RWPE1 (cell line): ENCODE results near the gene MYO1D.
"Not testable (repeated sequence)": the region's sequence is repeated elsewhere in the genome, so short reads cannot be mapped to it uniquely, and the experiment has no call there.

Experiments used
- CTCF ChIA-PET: fragments of 350-600 bp; sonication (Branson Sonifier 250); formaldehyde crosslinking; extraction: SDS; loops from one replicate; lab custom pipeline; 2021; lab: Yijun Ruan, JAX
- POLR2A ChIA-PET: fragments of 400-600 bp; formaldehyde crosslinking; extraction: SDS; loops from one replicate; lab custom pipeline; 2020; ENCODE audit warnings: antibody characterized with exemption; ENCODE audit not compliant: low non-redundant PET; lab: Yijun Ruan, JAX
- DNase-seq: peaks from one replicate; pipeline ENCODE4 v3.0.0; 2012; ENCODE audit warnings: low spot score
- H3K27ac ChIP-seq: fragments of 450-650 bp; 2 replicates; pipeline ENCODE4 v1.5.1; 2017
- TF ChIP-seq, protein P1 (sequence below): fragments of 450-650 bp; conservative IDR thresholded peaks from 2 replicates; pipeline ENCODE4 v1.5.1; 2017; ENCODE audit warnings: low read depth, mild to moderate bottlenecking

The MYO1D gene

DNA sequence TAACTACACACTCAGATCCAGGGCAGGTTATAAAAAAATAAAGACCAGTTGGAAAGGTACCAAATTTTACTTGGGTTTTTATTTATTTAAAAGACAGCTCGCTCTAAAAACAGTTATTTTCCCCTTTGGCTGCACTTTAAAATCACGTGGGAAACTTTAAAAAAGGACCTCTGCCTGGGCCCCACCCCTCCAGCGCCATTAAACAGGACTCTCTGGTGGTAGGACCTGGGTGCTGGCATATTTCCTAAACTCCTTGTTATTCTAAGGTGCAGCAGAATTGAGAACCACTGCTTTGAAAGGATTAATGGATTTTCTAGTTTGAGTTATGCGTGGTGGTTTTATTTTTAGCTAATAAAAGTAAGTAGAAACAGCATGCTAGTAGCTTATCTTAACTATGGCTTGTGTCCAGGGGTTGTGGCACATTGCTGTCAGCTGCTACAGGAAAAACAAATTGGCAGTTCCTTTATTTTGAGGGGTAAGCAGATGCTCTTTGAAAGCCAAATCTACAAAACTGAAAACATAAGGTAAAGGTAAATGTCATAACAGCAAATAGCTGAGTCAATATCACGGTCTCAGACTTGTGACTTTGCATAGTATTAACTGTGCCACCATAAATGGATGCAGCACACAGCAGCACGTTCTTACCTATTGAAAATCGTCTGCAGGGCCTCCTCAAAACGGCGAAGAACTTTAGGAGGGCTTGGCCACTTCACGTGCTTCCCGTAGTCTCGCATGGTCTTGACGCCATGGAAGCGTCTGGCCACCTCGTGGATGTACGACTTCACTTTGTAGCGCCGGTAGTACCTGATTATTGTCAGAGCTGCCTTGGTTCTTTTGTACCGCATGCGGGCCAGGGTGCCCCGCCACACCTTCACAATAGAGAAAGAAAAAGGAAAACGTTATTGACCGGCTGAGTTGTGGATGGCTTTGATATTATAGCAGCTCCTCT lies 218.2 kb downstream of the MYO1D start:
- H3K27ac ChIP-seq: no peak overlapping the region
- POLR2A ChIA-PET: no interaction called here
- TF ChIP-seq, protein P1, sequence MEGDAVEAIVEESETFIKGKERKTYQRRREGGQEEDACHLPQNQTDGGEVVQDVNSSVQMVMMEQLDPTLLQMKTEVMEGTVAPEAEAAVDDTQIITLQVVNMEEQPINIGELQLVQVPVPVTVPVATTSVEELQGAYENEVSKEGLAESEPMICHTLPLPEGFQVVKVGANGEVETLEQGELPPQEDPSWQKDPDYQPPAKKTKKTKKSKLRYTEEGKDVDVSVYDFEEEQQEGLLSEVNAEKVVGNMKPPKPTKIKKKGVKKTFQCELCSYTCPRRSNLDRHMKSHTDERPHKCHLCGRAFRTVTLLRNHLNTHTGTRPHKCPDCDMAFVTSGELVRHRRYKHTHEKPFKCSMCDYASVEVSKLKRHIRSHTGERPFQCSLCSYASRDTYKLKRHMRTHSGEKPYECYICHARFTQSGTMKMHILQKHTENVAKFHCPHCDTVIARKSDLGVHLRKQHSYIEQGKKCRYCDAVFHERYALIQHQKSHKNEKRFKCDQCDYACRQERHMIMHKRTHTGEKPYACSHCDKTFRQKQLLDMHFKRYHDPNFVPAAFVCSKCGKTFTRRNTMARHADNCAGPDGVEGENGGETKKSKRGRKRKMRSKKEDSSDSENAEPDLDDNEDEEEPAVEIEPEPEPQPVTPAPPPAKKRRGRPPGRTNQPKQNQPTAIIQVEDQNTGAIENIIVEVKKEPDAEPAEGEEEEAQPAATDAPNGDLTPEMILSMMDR: no peak
- CTCF ChIA-PET: interaction anchor here (0.6 to 1.6 kb wide), 17 partner anchors 9 to 441 kb away, joined by 3 to 10 read pairs (median 4); no protein-coding TSS in a partner anchor
- no peak for DNase-seq

DNA sequence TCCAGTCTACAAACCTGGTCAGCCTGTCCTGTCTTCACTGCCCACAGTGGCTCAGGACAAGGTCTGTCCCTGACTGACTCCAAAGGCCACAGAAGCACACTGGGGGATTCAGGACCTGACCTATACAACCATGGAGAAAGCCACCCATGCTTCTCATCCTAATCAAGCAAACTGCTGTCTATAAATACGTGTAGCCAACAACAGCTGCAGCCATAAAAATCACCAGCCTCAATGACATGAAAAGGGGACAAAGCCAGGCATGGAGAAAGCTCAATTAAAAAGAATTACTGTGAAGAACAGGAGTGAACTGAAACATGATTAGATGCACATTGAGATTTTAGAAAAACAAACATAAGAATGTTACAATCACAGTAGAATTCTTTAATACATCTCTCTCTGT lies 220.0 kb downstream of the MYO1D start:
- DNase-seq: no peak
- no peak overlapping the region for H3K27ac ChIP-seq
- TF ChIP-seq, protein P1: no peak
- ChIA-PET POLR2A (no interaction called here), CTCF (interaction anchor here (0.8 kb wide), 1 partner anchor 113 kb away, joined by 6 read pairs; no protein-coding TSS in a partner anchor)

DNA sequence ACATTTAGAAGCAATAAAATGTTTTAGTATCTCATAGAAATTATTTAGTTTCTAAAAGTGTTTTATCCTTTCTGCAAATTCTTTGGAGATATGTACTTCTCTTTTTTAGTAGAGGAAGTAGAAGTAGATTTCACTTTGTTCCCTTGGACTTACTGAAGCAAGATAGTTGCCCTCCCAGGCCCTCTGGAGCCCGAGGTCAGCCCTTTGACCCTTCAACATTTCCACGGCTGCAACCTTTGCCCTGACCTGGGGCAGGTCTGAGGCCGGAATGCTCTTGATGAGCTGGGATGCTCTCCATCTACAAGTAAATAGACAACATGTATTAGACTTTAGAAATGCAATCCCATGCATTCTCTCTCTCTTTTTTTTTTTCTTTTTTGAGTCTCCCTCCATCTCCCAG lies 222.6 kb downstream of the MYO1D start:
- TF ChIP-seq, protein P1: no peak
- no peak overlapping the region for H3K27ac ChIP-seq
- no peak for DNase-seq
- POLR2A ChIA-PET: no interaction called here
- CTCF ChIA-PET: no interaction called here

DNA sequence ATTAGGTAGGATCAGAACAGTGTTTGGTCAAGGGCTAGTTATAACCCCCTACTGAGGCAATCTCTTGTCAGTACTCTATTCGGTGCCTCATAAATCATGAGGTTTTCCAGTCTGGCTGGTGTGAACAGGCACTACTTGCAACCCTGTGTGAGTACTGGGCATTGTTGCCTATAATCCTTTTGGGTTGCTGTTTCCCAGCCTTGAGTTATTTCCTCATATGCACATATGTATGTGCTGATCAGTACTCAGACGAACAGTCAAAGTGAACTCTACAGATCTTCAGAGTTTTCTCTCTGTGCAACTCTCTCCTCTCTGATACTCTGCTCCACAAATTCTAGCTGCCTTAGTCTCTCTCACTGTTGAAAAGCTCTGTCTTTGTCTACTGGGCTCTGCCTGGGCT lies 225.8 kb downstream of the MYO1D start:
- no peak for DNase-seq
- TF ChIP-seq, protein P1: no peak
- ChIA-PET CTCF (no interaction called here), POLR2A (no interaction called here)
- no peak overlapping the region for H3K27ac ChIP-seq

DNA sequence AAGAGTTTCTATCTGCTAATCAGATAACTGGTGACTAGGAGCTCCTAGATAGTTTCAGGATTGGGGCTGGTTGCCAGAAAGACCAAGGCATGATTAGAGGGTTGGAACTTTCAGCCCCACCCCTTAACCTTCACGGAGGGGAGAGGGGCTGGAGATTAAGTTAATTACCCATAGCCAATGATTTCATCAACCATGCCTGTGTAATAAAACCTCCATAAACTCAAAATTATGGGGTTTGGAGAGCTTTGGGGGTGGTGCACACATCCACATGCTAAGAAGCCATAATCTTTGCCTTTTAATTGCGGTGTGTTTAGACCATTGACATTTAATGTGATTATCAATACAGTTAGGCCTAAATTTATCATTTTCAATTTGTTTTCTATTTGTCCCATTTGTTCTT lies 228.5 kb downstream of the MYO1D start:
- CTCF ChIA-PET: interaction anchor here (0.5 to 0.9 kb wide), 2 partner anchors 14 to 167 kb away, joined by 3 read pairs; no protein-coding TSS in a partner anchor
- TF ChIP-seq, protein P1: no peak
- POLR2A ChIA-PET: no interaction called here
- no peak for DNase-seq
- no peak overlapping the region for H3K27ac ChIP-seq

DNA sequence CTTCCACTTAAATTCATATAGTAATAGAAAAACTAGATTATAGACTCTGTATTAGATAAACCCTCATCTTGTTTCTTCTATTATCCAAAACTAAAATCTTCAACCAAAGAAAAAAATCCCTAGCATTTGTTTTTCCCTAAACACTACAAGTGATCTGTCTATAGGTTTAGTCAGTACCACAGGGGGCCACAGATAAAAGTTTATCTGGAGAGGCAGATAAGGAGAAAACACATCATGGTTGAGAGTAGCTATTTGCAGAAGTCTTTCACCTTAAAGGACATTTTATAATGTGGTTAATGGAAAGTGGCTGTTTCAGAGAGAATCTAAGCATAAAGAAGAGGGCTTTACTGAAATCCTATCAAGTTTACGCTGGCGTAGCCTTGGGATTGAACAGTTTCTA lies 230.0 kb downstream of the MYO1D start:
- DNase-seq: no peak
- ChIA-PET POLR2A (no interaction called here), CTCF (interaction anchor here (1.6 kb wide), 1 partner anchor 12 kb away, joined by 7 read pairs; no protein-coding TSS in a partner anchor)
- H3K27ac ChIP-seq: no peak overlapping the region
- TF ChIP-seq, protein P1: no peak

DNA sequence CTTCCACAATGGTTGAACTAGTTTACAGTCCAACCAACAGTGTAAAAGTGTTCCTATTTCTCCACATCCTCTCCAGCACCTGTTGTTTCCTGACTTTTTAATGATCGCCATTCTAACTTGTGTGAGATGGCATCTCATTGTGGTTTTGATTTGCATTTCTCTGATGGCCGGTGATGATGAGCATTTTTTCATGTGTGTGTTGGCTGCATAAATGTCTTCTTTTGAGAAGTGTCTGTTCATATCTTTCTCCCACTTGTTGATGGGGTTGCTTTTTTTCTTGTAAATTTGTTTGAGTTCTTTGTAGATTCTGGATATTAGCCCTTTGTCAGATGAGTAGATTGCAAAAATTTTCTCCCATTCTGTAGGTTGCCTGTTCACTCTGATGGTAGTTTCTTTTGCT lies 235.4 kb downstream of the MYO1D start:
- DNase-seq, CTCF ChIA-PET, H3K27ac ChIP-seq, POLR2A ChIA-PET: not testable (repeated sequence)
